ENCODE measurements around the gene CNIH2. TPM values are rescaled to one million over a fixed set of nuclear protein-coding genes. Genes with fewer than 3 reads are reported as not detected.
"Not testable (repeated sequence)": the region's sequence is repeated elsewhere in the genome, so short reads cannot be mapped to it uniquely, and the experiment has no call there.

The CNIH2 gene
- total and polyA plus RNA-seq, 4 donors, result 0.18 to 1.1 (median 0.75) TPM; not detected in 1

DNA sequence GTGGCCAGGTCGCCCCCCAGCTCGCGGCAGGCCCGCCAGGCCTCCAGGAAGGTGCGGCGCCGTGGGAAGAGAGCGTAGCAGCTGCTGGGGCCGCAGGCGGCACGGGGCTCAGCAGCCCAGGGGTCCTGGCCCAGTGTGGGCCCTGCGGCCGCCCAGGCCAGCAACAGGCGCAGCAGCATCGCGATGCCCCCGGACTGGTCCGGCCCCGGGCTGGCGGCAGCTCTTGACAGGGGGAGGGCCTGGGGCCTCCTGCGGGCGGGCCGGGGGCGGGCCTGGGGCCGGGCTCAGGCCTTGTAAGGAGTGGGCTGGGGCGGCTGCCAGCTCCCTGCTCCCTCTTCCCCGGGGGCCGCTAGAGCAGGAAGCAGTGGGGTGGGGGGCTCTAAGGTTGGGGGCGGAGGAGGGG lies 38.9 kb downstream of the CNIH2 start, which contains the start of gene CD248:
CD248 (minus strand) TSS at position 196 of the 403 bp plus-strand sequence; CDS start at position 179, 17 bp downstream.
- ATAC-seq (ENCODE audit: low FRiP score), result peak; percentile 62
- DNase-seq, result peak; percentile 85 to 90
- WGBS, 2 donors, result 4 to 5% methylated on average over 11 to 29 of the region's 29 CpGs
- intact Hi-C loops (cut with DNase I), result no loop called here
- Histone ChIP-seq H3K27me3 (ENCODE audit: control insufficient read depth in 1 of 2, insufficient read depth in 2 of 2, low read length in 1 of 2) (no peaks in the 10 kb centered on the region), H3K27ac (ENCODE audit: low read depth in 1 of 2, low read length in 2 of 2) (no peak within 1 kb of the TSS), H3K9me3 (ENCODE audit: control insufficient read depth, low read length) (no peaks in the 10 kb centered on the region), H3K4me3 (ENCODE audit: low read length in 2 of 2) (peak within 1 kb of the TSS in 1 of 2 donors; percentile 2), H3K4me1 (ENCODE audit: control insufficient read depth in 1 of 2, insufficient read depth in 2 of 2, low read length in 2 of 2) (no peaks in the 10 kb centered on the region), H3K36me3 (ENCODE audit: control insufficient read depth in 1 of 2, insufficient read depth in 2 of 2, low read length in 1 of 2) (no peaks in the 10 kb centered on the region)

DNA sequence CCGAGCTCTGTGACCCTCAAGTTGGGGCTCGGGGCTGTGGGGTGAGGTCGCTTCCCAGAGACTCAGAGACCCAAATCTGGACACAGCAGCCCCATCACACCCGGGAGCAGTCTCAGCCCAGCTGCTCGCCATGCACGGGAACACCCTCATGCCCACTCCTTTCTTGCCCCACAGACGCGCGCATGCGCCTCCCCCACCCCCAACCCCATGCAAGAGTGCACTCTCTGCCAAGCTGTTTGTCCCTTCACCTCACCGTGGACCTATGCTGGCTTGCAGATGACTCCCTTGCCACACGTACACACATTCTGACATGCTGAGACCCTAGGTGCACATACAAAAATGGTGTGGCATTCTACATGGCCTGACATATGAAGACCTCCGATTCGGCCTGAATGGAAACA lies 39.3 kb downstream of the CNIH2 start:
- no peak overlapping the region for H3K27ac ChIP-seq (ENCODE audit: low read depth in 1 of 2, low read length in 2 of 2)
- DNase-seq, result peak in 1 of 2 donors; percentile 68

DNA sequence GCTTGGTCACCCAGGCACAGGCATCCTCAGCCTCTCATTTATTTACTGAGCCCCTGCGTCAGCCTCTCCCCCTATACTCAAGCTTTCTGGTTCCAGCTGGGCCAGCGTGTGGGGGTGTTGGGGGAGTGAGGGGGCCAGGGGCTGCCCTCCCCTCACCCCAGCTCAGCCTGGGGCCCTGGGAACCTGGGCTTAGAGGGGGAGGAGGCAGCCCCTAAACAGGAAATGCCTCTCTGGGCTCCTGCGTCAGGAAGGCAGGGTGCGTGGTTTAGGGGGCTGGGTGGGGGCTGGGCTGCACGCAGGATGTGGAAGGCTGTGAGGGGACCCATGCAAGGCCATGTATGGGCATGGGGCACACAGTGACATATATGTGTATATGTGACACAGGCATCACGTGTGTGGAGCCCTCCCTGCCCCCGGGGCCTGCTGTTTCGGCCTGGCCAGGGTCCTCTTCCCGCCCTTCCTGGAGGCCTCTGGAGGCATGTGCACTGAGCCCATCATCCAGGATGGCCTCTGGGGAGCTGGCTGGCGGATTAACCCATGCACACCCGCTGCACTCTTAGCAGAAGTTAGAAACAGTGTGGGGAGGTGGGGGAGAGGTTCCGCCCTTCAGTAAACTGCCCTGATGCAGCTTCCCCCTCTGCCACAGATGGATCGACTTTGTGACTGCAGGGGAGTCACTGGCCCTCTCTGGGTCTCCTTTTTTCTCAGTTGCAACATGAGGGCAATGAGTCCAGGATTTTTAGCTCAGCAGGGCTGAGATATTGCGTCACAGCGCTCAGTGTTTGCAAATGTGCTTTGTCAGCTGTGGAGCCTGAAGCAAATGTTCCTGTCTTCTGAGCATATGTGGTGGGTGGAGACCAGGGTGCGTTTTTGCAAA lies 40.0 kb downstream of the CNIH2 start:
- no peaks in the 10 kb centered on the region for H3K36me3 ChIP-seq (ENCODE audit: control insufficient read depth in 1 of 2, insufficient read depth in 2 of 2, low read length in 1 of 2)
- H3K9me3 ChIP-seq (ENCODE audit: control insufficient read depth, low read length), result no peaks in the 10 kb centered on the region
- DNase-seq (peak in 1 of 2 donors; percentile 81), ATAC-seq (ENCODE audit: low FRiP score) (peak; percentile 50)
- intact Hi-C loops (cut with DNase I), result no loop called here
- no peaks in the 10 kb centered on the region for H3K27me3 ChIP-seq (ENCODE audit: control insufficient read depth in 1 of 2, insufficient read depth in 2 of 2, low read length in 1 of 2)
- H3K4me3 ChIP-seq (ENCODE audit: low read length in 2 of 2), result no peak overlapping the region
- H3K4me1 ChIP-seq (ENCODE audit: control insufficient read depth in 1 of 2, insufficient read depth in 2 of 2, low read length in 2 of 2), result no peaks in the 10 kb centered on the region
- no peak overlapping the region for H3K27ac ChIP-seq (ENCODE audit: low read depth in 1 of 2, low read length in 2 of 2)
- 28% methylated on average over 15 to 16 of the region's 16 CpGs for WGBS, 2 donors

More for the DNA sequence above, 39.3 kb downstream of the CNIH2 start:
- ATAC-seq (ENCODE audit: low FRiP score), result no peak
- no peaks in the 10 kb centered on the region for H3K27me3 ChIP-seq (ENCODE audit: control insufficient read depth in 1 of 2, insufficient read depth in 2 of 2, low read length in 1 of 2)
- no peaks in the 10 kb centered on the region for H3K4me1 ChIP-seq (ENCODE audit: control insufficient read depth in 1 of 2, insufficient read depth in 2 of 2, low read length in 2 of 2)
- H3K36me3 ChIP-seq (ENCODE audit: control insufficient read depth in 1 of 2, insufficient read depth in 2 of 2, low read length in 1 of 2), result no peaks in the 10 kb centered on the region
- H3K4me3 ChIP-seq (ENCODE audit: low read length in 2 of 2), result no peak overlapping the region
- WGBS, 2 donors, result 1 to 2% methylated on average over 10 to 14 of the region's 14 CpGs
- no peaks in the 10 kb centered on the region for H3K9me3 ChIP-seq (ENCODE audit: control insufficient read depth, low read length)
- intact Hi-C loops (cut with DNase I), result no loop called here

DNA sequence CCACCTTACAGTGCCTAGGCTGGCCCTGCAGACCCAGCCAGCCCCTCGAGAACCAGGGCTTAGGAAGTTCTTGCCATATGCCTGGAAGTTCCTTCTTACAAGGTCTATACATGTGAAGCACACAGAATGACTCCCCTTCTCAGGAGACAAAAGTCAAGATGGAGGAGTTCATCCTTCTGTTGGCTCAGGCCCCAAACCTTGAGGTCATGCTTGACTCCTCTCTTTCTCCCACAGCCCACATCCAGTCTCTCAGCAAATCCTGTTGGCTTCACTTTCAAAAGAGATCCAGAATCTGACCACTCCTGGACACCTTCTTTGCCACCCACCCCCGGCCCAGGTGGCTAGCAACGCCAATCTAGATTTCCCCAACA lies 40.6 kb downstream of the CNIH2 start:
- intact Hi-C loops (cut with DNase I), result no loop called here
- Histone ChIP-seq H3K9me3 (ENCODE audit: control insufficient read depth, low read length) (no peaks in the 10 kb centered on the region), H3K4me3 (ENCODE audit: low read length in 2 of 2) (no peak overlapping the region), H3K36me3 (ENCODE audit: control insufficient read depth in 1 of 2, insufficient read depth in 2 of 2, low read length in 1 of 2) (no peaks in the 10 kb centered on the region), H3K4me1 (ENCODE audit: control insufficient read depth in 1 of 2, insufficient read depth in 2 of 2, low read length in 2 of 2) (no peaks in the 10 kb centered on the region), H3K27ac (ENCODE audit: low read depth in 1 of 2, low read length in 2 of 2) (no peak overlapping the region), H3K27me3 (ENCODE audit: control insufficient read depth in 1 of 2, insufficient read depth in 2 of 2, low read length in 1 of 2) (no peaks in the 10 kb centered on the region)
- ATAC-seq (ENCODE audit: low FRiP score) (no peak), DNase-seq (no peak)
- 90 to 97% methylated on average over 2 to 3 of the region's 3 CpGs for whole genome bisulfite sequencing, 2 donors

DNA sequence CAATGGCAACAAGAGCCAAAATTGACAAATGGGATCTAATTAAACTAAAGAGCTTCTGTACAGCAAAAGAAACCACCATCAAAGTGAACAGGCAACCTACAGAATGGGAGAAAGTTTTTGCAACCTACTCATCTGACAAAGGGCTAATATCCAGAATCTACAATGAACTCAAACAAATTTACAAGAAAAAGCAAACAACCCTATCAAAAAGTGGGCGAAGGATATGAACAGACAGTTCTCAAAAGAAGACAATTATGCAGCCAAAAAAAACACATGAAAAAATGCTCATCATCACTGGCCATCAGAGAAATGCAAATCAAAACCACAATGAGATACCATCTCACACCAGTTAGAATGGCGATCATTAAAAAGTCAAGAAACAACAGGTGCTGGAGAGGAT lies 42.3 kb downstream of the CNIH2 start:
- 98 to 100% methylated on average over 1 to 2 of the region's 2 CpGs for WGBS, 2 donors
- intact Hi-C loops (cut with DNase I); H3K4me1 ChIP-seq (ENCODE audit: control insufficient read depth in 1 of 2, insufficient read depth in 2 of 2, low read length in 2 of 2); DNase-seq; H3K9me3 ChIP-seq (ENCODE audit: control insufficient read depth, low read length); H3K36me3 ChIP-seq (ENCODE audit: control insufficient read depth in 1 of 2, insufficient read depth in 2 of 2, low read length in 1 of 2); H3K4me3 ChIP-seq (ENCODE audit: low read length in 2 of 2); H3K27me3 ChIP-seq (ENCODE audit: control insufficient read depth in 1 of 2, insufficient read depth in 2 of 2, low read length in 1 of 2); H3K27ac ChIP-seq (ENCODE audit: low read depth in 1 of 2, low read length in 2 of 2); ATAC-seq (ENCODE audit: low FRiP score): not testable (repeated sequence)

DNA sequence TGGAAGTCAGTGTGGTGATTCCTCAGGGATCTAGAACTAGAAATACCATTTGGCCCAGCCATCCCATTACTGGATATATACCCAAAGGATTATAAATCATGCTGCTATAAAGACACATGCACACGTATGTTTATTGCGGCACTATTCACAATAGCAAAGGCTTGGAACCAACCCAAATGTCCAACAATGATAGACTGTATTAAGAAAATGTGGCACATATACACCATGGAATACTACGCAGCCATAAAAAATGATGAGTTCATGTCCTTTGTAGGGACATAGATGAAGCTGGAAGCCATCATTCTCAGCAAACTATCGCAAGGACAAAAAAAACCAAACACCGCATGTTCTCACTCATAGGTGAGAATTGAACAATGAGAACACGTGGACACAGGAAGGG lies 42.8 kb downstream of the CNIH2 start:
- H3K4me1 ChIP-seq (ENCODE audit: control insufficient read depth in 1 of 2, insufficient read depth in 2 of 2, low read length in 2 of 2); H3K36me3 ChIP-seq (ENCODE audit: control insufficient read depth in 1 of 2, insufficient read depth in 2 of 2, low read length in 1 of 2); H3K27ac ChIP-seq (ENCODE audit: low read depth in 1 of 2, low read length in 2 of 2); ATAC-seq (ENCODE audit: low FRiP score); DNase-seq; H3K27me3 ChIP-seq (ENCODE audit: control insufficient read depth in 1 of 2, insufficient read depth in 2 of 2, low read length in 1 of 2); H3K9me3 ChIP-seq (ENCODE audit: control insufficient read depth, low read length); intact Hi-C loops (cut with DNase I); H3K4me3 ChIP-seq (ENCODE audit: low read length in 2 of 2): not testable (repeated sequence)
- 93 to 96% methylated on average over 6 of the region's 6 CpGs for WGBS, 2 donors

DNA sequence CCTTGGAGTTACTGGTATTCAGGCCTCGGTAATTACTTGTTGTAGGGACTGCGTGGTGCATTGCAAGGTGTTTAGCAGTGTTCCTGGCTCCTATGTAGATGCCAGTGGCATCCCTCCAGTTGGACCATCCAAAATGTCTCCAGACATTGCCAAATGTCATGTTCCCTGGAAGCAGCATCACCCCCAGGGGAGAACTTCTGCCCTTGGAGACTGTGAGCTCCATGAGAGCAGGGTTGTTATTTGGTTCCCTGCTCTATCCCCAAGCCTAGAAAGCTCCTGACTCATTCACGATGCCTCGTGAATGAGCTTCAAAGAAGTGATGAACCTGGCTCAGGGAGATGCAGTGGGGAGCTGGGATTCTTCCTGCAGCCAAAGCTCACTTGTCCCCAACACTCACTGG lies 43.6 kb downstream of the CNIH2 start:
- 82 to 88% methylated on average over 4 of the region's 4 CpGs for whole genome bisulfite sequencing, 2 donors
- no peak overlapping the region for H3K4me3 ChIP-seq (ENCODE audit: low read length in 2 of 2)
- no peak for ATAC-seq (ENCODE audit: low FRiP score)

DNA sequence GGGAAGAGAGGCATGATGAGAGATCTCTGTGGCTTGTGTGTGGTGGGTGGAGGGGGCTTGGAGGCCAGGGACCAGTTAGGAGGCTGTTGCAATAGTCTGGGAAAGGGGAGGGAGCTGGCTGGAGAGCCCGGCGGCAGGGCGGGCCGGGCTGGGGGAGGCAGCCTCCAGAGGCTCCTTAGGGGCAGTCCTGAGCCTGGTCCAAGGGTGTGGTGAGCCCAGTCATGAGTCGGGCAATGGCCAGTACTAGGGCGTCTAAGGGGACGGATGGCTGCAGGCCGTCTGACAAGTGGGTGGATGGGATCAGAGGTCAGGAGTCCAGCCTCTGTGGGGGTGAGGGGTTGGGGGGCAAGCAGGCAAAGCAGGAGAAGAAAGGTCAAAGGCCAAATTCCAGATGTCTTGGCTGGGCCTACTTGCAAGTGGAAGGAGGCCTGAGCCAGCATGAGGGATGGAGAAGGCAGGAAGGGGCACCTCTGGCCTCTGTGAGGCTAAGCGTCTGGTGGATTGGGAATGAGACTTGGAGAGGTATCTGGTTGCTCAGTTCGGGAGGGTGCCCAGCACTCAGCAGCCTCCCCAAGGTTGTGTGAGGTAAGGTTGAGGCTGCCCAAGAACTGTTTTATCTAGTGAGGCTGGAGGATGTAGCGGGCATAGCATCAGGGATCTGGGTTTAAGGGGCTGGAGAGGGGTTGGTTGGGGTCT lies 44.9 kb downstream of the CNIH2 start:
- DNase-seq (peak in 1 of 2 donors; percentile 80), ATAC-seq (ENCODE audit: low FRiP score) (peak; percentile 75)
- no peaks in the 10 kb centered on the region for H3K27me3 ChIP-seq (ENCODE audit: control insufficient read depth in 1 of 2, insufficient read depth in 2 of 2, low read length in 1 of 2)
- no peaks in the 10 kb centered on the region for H3K36me3 ChIP-seq (ENCODE audit: control insufficient read depth in 1 of 2, insufficient read depth in 2 of 2, low read length in 1 of 2)
- no peaks in the 10 kb centered on the region for H3K9me3 ChIP-seq (ENCODE audit: control insufficient read depth, low read length)
- intact Hi-C loops (cut with DNase I), result no loop called here
- H3K27ac ChIP-seq (ENCODE audit: low read depth in 1 of 2, low read length in 2 of 2), result no peak overlapping the region
- no peak overlapping the region for H3K4me3 ChIP-seq (ENCODE audit: low read length in 2 of 2)
- no peaks in the 10 kb centered on the region for H3K4me1 ChIP-seq (ENCODE audit: control insufficient read depth in 1 of 2, insufficient read depth in 2 of 2, low read length in 2 of 2)
- WGBS, 2 donors, result 79 to 85% methylated on average over 11 of the region's 11 CpGs

More for the DNA sequence above, 43.6 kb downstream of the CNIH2 start:
- no peak for DNase-seq
- no peaks in the 10 kb centered on the region for H3K36me3 ChIP-seq (ENCODE audit: control insufficient read depth in 1 of 2, insufficient read depth in 2 of 2, low read length in 1 of 2)
- intact Hi-C loops (cut with DNase I), result no loop called here
- no peaks in the 10 kb centered on the region for H3K27me3 ChIP-seq (ENCODE audit: control insufficient read depth in 1 of 2, insufficient read depth in 2 of 2, low read length in 1 of 2)
- H3K27ac ChIP-seq (ENCODE audit: low read depth in 1 of 2, low read length in 2 of 2), result no peak overlapping the region
- no peaks in the 10 kb centered on the region for H3K9me3 ChIP-seq (ENCODE audit: control insufficient read depth, low read length)
- H3K4me1 ChIP-seq (ENCODE audit: control insufficient read depth in 1 of 2, insufficient read depth in 2 of 2, low read length in 2 of 2), result no peaks in the 10 kb centered on the region

Data from aorta (tissue), 5 donors.